Neuronal stem cell (in vitro differentiated cells): Measurements from ENCODE around the gene RIPK1.
A peak's percentile ranks its signal among the peaks of the same experiment; 100 is the strongest.

Experiments used
- DNase-seq: peaks from one replicate; pipeline ENCODE4 v3.0.0-alpha.2; 2013; ENCODE audit warnings: low spot score
- H2AFZ ChIP-seq: one replicate; pipeline ENCODE4 v1.6.1; 2013; ENCODE audit warnings: mild to moderate bottlenecking, low read length, inconsistent platforms
- H2AK5ac ChIP-seq: 2 replicates; pipeline ENCODE4 v1.6.1; 2013; ENCODE audit warnings: low read depth, mild to moderate bottlenecking, inconsistent platforms, low read length, moderate library complexity, mixed read lengths
- H2BK120ac ChIP-seq: 2 replicates; pipeline ENCODE4 v1.6.1; 2013; ENCODE audit warnings: low read depth, mild to moderate bottlenecking, inconsistent platforms, low read length, moderate library complexity, mixed read lengths
- H2BK12ac ChIP-seq: one replicate; pipeline ENCODE4 v1.6.1; 2013; ENCODE audit warnings: low read length, inconsistent platforms
- H2BK15ac ChIP-seq: 2 replicates; pipeline ENCODE4 v1.6.1; 2013; ENCODE audit warnings: mild to moderate bottlenecking, low read length, inconsistent platforms, mixed read lengths
- H2BK5ac ChIP-seq: one replicate; pipeline ENCODE4 v1.6.1; 2013; ENCODE audit warnings: inconsistent platforms, mild to moderate bottlenecking, low read length, moderate library complexity
- H3K14ac ChIP-seq: one replicate; pipeline ENCODE4 v1.6.1; 2013; ENCODE audit warnings: low read length, inconsistent platforms
- H3K18ac ChIP-seq: 2 replicates; pipeline ENCODE4 v1.6.1; 2013; ENCODE audit warnings: low read length, inconsistent platforms
- H3K23ac ChIP-seq: 2 replicates; pipeline ENCODE4 v1.6.1; 2013; ENCODE audit warnings: low read depth, mild to moderate bottlenecking, mixed read lengths, low read length, inconsistent platforms; ENCODE audit not compliant: poor library complexity
- H3K27ac ChIP-seq: replicated peaks from 3 replicates; pipeline ENCODE4 v1.5.1; 2013; ENCODE audit warnings: low read length, inconsistent platforms
- H3K27me3 ChIP-seq, 3 experiments: 2 replicates each; pipeline ENCODE4 v1.6.1; 2013; ENCODE audit warnings: low read length in 3 of 3, mild to moderate bottlenecking in 2 of 3, inconsistent platforms in 1 of 3, low read depth in 1 of 3, mixed read lengths in 1 of 3, moderate library complexity in 1 of 3; ENCODE audit not compliant: control insufficient read depth in 3 of 3, insufficient read depth in 3 of 3
- H3K36me3 ChIP-seq, 2 donors: replicated peaks in 1 of 2; 2 replicates each; pipeline ENCODE4 v1.6.1; 2013; ENCODE audit warnings: low read length in 2 of 2; ENCODE audit not compliant: control insufficient read depth in 2 of 2, insufficient read depth in 2 of 2
- H3K4ac ChIP-seq: 2 replicates; pipeline ENCODE4 v1.6.1; 2013; ENCODE audit warnings: inconsistent platforms, mild to moderate bottlenecking, low read length, moderate library complexity
- H3K4me1 ChIP-seq, 2 donors: 1 replicate in 1 of 2; 2 replicates in 1 of 2; pipeline ENCODE4 v1.6.1; 2013; ENCODE audit warnings: low read length in 2 of 2, low read depth in 1 of 2; ENCODE audit not compliant: control insufficient read depth in 2 of 2, insufficient read depth in 1 of 2
- H3K4me2 ChIP-seq: one replicate; pipeline ENCODE4 v1.6.1; 2013; ENCODE audit warnings: mild to moderate bottlenecking, low read length, inconsistent platforms; ENCODE audit not compliant: insufficient read depth, poor library complexity, severe bottlenecking
- H3K4me3 ChIP-seq, 2 donors: 2 replicates each; pipeline ENCODE4 v1.5.1; 2013; ENCODE audit warnings: low read length in 2 of 2, mild to moderate bottlenecking in 2 of 2, inconsistent platforms in 1 of 2, moderate library complexity in 1 of 2
- H3K79me1 ChIP-seq: one replicate; pipeline ENCODE4 v1.6.1; 2013; ENCODE audit warnings: low read depth, mild to moderate bottlenecking, inconsistent platforms, low read length, moderate library complexity
- H3K9ac ChIP-seq: one replicate; pipeline ENCODE4 v1.6.1; 2013; ENCODE audit warnings: mild to moderate bottlenecking, low read depth, low read length, inconsistent platforms; ENCODE audit not compliant: poor library complexity
- H3K9me3 ChIP-seq, 2 donors: replicated peaks in 1 of 2; 2 replicates each; pipeline versions ENCODE3 to v1.6.1; 2013; ENCODE audit warnings: low read length in 2 of 2, mild to moderate bottlenecking in 2 of 2, inconsistent platforms in 1 of 2, low read depth in 1 of 2, mixed read lengths in 1 of 2, moderate library complexity in 1 of 2; ENCODE audit not compliant: control insufficient read depth in 2 of 2, insufficient read depth in 1 of 2
- H4K8ac ChIP-seq: one replicate; pipeline ENCODE4 v1.6.1; 2013; ENCODE audit warnings: low read depth, mild to moderate bottlenecking, inconsistent platforms, low read length, moderate library complexity
- H4K91ac ChIP-seq: one replicate; pipeline ENCODE4 v1.6.1; 2013; ENCODE audit warnings: low read length, low read depth, mild to moderate bottlenecking, inconsistent platforms; ENCODE audit not compliant: poor library complexity
- WGBS, 2 donors: extraction: QIAGEN DNeasy Blood & Tissue Kit; methylation state at CpG; one replicate each; pipeline ENCODE4 v1.1.7; 2013; ENCODE audit warnings: missing lambda C conversion rate in 2 of 2, mixed read lengths in 1 of 2; ENCODE audit not compliant: insufficient read length in 2 of 2, insufficient replicate concordance in 1 of 2; ENCODE audit errors: extremely low coverage in 2 of 2; 5-methylcytosine and 5-hydroxymethylcytosine counted together

RIPK1 gene

DNA sequence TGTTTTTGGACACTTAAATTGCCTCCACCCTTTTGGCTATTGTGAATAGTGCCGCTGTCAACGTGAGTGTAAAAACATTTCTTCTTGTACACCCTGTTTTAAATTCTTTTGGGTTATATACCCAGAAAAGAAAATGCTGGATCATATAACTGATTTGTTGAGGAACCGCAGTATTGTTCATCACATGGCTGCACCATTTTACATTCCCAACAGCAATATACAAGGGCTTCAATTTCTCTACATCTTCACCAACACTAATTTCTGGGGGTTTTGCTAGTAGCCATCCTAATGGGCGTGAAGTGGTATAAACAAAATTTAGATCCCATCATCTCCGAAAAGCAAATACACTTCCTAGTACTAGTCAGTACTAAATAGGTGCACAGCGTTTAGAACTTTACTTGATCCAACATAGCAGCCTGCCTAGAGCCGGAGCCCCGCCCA lies 49.6 kb downstream of the RIPK1 start:
- H2BK12ac ChIP-seq: no peak overlapping the region
- DNase-seq: no peak
- no peak overlapping the region for H2BK120ac ChIP-seq
- H3K14ac ChIP-seq: peak overlapping the region; percentile 99
- H3K4ac ChIP-seq: no peak overlapping the region
- no peak overlapping the region for H3K9ac ChIP-seq
- H4K8ac ChIP-seq: no peak overlapping the region
- peak overlapping the region; percentile 82 for H2BK15ac ChIP-seq
- no peak overlapping the region for H4K91ac ChIP-seq
- H2AFZ ChIP-seq: peak overlapping the region; percentile 99
- H3K18ac ChIP-seq: no peak overlapping the region
- H3K36me3 ChIP-seq: peaks cover 2 to 35% of the 10 kb centered on the region in 2 donors
- peak overlapping the region; percentile 48 for H3K4me2 ChIP-seq
- peak overlapping the region; percentile 91 to 98 for H3K4me3 ChIP-seq
- WGBS, 2 donors: no CpG with 5 or more reads among the region's 8 CpGs
- H3K27ac ChIP-seq: peak overlapping the region; percentile 96
- no peaks in the 10 kb centered on the region for H3K27me3 ChIP-seq
- H2BK5ac ChIP-seq: peak overlapping the region; percentile 99
- H3K23ac ChIP-seq: peak overlapping the region; percentile 99
- H3K9me3 ChIP-seq: no peaks in the 10 kb centered on the region
- no peaks in the 10 kb centered on the region for H3K79me1 ChIP-seq
- no peak overlapping the region for H2AK5ac ChIP-seq
- peaks cover 1 to 9% of the 10 kb centered on the region in 2 donors for H3K4me1 ChIP-seq

DNA sequence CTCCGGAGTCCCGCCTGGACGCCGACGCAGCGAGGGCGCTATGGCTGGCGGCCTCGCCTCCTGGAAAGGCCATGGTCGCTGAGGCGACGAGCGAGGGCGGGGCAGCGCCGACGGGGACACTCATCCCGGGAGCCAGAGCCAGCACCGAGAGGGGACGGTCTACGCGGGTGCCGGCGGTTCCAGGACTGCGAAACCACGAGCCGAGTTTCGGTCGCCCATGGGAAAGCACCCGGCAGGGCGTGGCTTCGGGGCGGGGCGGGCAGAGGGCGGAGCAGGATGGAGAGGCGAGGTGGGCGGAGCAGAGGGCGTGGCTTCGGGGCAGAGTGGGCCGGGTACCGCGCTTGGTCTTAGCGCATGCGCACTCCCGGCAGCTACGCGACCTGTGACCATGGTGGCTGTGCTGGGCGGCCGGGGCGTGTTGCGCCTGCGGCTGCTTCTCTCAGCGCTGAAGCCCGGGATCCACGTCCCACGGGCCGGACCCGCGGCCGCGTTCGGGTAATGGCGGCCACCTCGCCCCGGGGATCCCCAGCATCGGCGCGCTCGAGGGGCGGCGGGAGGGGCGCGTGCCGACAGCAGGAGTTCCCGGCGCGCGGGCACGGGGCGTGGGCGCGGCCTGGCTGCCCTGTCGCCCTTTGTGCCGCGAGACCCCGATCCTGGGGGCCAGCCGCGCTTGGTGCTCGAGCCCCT lies 50.2 kb downstream of the RIPK1 start, which contains the start of gene BPHL:
Gene BPHL (plus strand): TSS at position 359 of the 687 bp plus-strand sequence. CDS start 30 bp downstream, at position 389.
- Histone ChIP-seq H2BK120ac (no peak within 1 kb of the TSS), H4K8ac (no peak within 1 kb of the TSS), H2AFZ (peak within 1 kb of the TSS; percentile 99), H2BK12ac (peak within 1 kb of the TSS; percentile 87), H2BK5ac (peak within 1 kb of the TSS; percentile 99), H3K18ac (peak within 1 kb of the TSS; percentile 99), H3K27ac (peak within 1 kb of the TSS; percentile 96), H3K4me1 (peaks cover 1 to 10% of the 10 kb centered on the region in 2 donors), H3K79me1 (no peaks in the 10 kb centered on the region), H3K27me3 (no peaks in the 10 kb centered on the region), H2BK15ac (peak within 1 kb of the TSS; percentile 82), H2AK5ac (peak within 1 kb of the TSS; percentile 4), H3K4ac (no peak within 1 kb of the TSS), H4K91ac (peak within 1 kb of the TSS; percentile 32), H3K14ac (peak within 1 kb of the TSS; percentile 99), H3K4me2 (peak within 1 kb of the TSS; percentile 66), H3K4me3 (peak within 1 kb of the TSS; percentile 91 to 98), H3K36me3 (peaks cover 3 to 29% of the 10 kb centered on the region in 2 donors), H3K9me3 (no peaks in the 10 kb centered on the region), H3K23ac (peak within 1 kb of the TSS; percentile 99), H3K9ac (peak within 1 kb of the TSS; percentile 98)
- WGBS, 2 donors: no CpG with 5 or more reads among the region's 89 CpGs
- DNase-seq: peak; percentile 95

DNA sequence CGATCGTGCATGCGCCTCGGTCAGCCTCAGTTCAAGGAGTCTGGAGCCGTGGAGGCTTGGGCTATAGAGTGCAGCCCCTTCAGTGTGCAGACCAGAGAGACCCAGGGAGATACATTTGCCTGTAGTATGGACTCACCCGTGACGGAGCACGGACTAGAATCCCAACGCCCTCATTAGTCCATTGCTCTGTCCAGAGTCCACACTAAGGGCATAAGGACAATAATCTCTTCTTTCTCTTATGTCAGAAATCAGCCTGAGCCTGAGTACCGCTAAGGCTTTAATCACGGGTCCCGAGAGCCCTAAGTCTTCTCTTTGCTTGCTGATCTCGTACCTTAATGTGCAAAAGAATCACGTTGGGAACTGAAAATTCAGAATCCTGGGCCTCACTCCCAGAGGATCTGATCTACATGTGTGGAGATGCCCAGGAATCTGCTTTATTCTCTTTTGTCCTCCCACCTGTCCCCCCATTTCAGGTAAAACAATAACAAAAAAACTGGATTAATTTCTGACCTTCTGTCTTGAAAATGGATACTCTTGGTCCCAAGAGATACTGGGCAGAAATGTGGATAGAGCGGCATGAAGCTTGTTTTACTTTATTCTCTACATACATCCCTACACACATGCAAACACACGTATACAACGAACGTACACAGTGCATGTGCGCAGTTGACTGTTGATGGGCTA lies 50.9 kb downstream of the RIPK1 start:
- peak overlapping the region; percentile 24 for H3K27ac ChIP-seq
- H3K18ac ChIP-seq: peak overlapping the region; percentile 99
- peak overlapping the region; percentile 91 to 98 for H3K4me3 ChIP-seq
- no peaks in the 10 kb centered on the region for H3K79me1 ChIP-seq
- H4K8ac ChIP-seq: no peak overlapping the region
- peak overlapping the region; percentile 95 for H3K9ac ChIP-seq
- H2BK5ac ChIP-seq: peak overlapping the region; percentile 99
- H2BK15ac ChIP-seq: no peak overlapping the region
- H3K9me3 ChIP-seq: no peaks in the 10 kb centered on the region
- H2BK120ac ChIP-seq: no peak overlapping the region
- H3K4me2 ChIP-seq: peak overlapping the region; percentile 66
- no peak overlapping the region for H2BK12ac ChIP-seq
- H4K91ac ChIP-seq: peak overlapping the region; percentile 32
- no peaks in the 10 kb centered on the region for H3K27me3 ChIP-seq
- H2AK5ac ChIP-seq: peak overlapping the region; percentile 4
- DNase-seq: no peak
- H2AFZ ChIP-seq: peak overlapping the region; percentile 99
- no peak overlapping the region for H3K4ac ChIP-seq
- peaks cover 1 to 11% of the 10 kb centered on the region in 2 donors for H3K4me1 ChIP-seq
- WGBS, 2 donors: no CpG with 5 or more reads among the region's 19 CpGs
- no peak overlapping the region for H3K14ac ChIP-seq
- H3K36me3 ChIP-seq: peaks cover 4 to 22% of the 10 kb centered on the region in 2 donors
- peak overlapping the region; percentile 99 for H3K23ac ChIP-seq

DNA sequence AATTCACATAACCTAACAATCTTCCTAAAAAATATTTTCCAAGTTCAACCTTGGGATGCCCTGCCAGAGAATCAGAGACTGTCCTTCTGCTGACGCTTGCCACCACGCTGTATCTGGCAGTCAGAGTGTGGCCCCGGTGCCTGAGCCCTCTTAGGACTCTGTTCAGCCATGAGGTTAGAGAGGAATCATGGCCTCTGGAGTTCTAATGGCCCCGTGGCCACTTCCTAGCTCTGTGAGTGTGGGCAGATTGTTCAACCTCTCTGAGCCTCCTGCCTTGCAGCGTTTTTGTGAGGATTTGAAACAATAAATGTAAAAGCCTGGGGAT lies 52.4 kb downstream of the RIPK1 start:
- no peak overlapping the region for H3K4me2 ChIP-seq
- DNase-seq: no peak
- H2AFZ ChIP-seq: no peak overlapping the region
- no peaks in the 10 kb centered on the region for H3K79me1 ChIP-seq
- H3K27me3 ChIP-seq: no peaks in the 10 kb centered on the region
- H3K27ac ChIP-seq: no peak overlapping the region
- no peak overlapping the region for H4K8ac ChIP-seq
- no peak overlapping the region for H3K14ac ChIP-seq
- peaks cover 2 to 20% of the 10 kb centered on the region in 2 donors for H3K36me3 ChIP-seq
- H2BK15ac ChIP-seq: no peak overlapping the region
- no peak overlapping the region for H4K91ac ChIP-seq
- H2BK12ac ChIP-seq: no peak overlapping the region
- H3K4me1 ChIP-seq: peaks cover 1 to 11% of the 10 kb centered on the region in 2 donors
- H3K9me3 ChIP-seq: no peaks in the 10 kb centered on the region
- no peak overlapping the region for H2AK5ac ChIP-seq
- no peak overlapping the region for H3K4me3 ChIP-seq
- no peak overlapping the region for H3K23ac ChIP-seq
- H3K9ac ChIP-seq: no peak overlapping the region
- WGBS, 2 donors: no CpG with 5 or more reads among the region's 5 CpGs
- no peak overlapping the region for H2BK5ac ChIP-seq
- H3K18ac ChIP-seq: no peak overlapping the region
- no peak overlapping the region for H2BK120ac ChIP-seq
- H3K4ac ChIP-seq: no peak overlapping the region
